Renal pelvis (tissue), 4 donors: ENCODE data around the gene RPS25. TPM values are rescaled to one million over a fixed set of nuclear protein-coding genes. Genes with fewer than 3 reads are reported as not detected.
A peak's percentile ranks its signal among the peaks of the same experiment; 100 is the strongest.
"Not testable (repeated sequence)": the region's sequence is repeated elsewhere in the genome, so short reads cannot be mapped to it uniquely, and the experiment has no call there.

Experiments
- DNase-seq: peaks from one replicate; pipeline ENCODE4 v3.0.0-alpha.2; 2013
- polyA plus RNA-seq, 3 donors: library from polyadenylated mRNA; unstranded; fragments of 120-200 nt; gene quantifications; one replicate each; pipeline ENCODE4 v1.2.1, GENCODE V29; 2013; ENCODE audit not compliant: insufficient read length in 3 of 3

Gene RPS25
- polyA plus RNA-seq, 3 donors = 1,004 to 1,217 (median 1,026) TPM

DNA sequence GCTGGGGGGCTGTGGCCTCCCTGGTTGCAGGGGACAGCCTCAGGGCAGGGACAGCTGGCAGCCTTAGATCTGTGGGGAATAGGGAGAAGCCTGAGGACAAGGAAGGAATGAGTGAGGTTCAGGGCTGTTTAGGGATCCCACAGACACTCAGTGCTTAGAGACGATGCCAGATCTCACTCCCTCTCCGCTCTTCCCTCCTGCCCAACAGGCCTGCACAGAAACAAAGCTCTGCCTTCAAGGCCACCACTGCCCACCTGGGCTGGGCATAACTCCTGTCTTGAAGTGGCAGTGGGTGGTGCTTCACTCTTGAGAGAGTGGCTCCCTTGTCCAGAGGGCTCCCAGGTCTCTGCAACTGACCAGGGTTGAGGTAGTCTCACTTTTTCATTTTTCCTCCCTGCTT is 33.3 kb downstream of the RPS25 start:
- no peak for DNase-seq

DNA sequence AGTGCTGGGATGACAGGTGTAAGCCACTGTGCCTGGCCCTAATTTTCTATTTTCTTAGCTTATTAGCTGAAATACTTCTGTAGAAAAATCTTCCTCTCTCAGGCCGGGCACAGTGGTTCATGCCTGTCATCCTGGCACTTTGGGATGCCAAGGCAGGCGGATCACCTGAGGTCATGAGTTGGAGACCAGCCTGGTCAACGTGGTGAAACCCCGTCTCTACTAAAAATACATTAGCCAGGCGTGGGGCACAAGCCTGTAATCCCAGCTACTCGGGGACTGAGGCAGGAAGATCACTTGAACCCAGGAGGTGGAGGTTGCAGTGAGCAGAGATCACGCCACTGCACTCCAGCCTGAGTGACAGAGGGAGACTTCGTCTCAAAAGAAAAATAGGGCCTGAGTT is 33.8 kb downstream of the RPS25 start:
- not testable (repeated sequence) for DNase-seq

DNA sequence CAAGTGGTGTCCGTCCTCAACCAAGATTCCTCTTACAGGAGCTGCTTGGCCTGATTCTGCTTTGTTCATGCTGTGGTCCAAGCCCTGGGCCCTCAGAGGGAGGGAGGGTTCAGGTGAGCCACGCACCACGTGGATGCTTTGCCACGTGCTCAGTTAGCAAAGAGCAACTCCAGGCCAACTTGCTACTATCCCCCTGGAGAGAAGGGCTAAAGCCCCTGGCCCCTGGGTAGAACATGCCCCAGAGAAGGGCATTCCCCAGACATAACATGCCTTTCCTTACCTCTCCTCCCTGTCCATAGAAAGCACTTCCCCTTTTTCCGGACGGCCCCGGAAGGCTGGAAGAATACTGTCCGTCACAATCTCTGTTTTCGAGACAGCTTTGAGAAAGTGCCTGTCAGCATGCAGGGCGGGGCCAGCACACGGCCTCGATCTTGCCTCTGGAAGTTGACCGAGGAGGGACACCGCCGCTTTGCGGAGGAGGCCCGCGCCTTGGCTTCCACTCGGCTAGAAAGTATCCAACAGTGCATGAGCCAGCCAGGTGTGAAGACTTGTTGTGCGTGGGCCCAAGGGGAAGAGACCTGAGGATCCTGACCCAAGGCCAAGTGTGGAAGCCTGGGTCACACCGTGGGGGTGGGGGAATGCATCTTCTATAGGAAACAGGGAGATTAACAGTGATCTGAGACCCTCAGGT is 37.8 kb downstream of the RPS25 start:
- peak; percentile 30 for DNase-seq

DNA sequence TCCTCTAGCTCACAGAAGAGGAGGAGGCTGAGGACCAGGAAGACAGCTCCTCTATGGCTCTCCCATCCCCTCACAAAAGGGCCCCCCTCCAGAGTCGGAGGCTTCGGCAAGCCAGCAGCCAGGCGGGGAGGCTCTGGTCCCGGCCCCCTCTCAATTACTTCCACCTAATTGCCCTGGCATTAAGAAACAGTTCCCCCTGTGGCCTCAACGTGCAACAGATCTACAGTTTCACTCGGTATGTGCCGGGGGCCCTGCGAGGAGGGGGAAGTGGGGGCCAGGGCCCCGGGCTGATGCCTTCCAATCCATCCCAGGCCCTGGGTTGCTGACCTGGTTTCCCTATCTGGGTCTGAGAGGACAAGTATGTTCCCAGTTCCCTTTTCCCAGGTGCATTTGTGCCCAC is 38.7 kb downstream of the RPS25 start:
- no peak for DNase-seq

DNA sequence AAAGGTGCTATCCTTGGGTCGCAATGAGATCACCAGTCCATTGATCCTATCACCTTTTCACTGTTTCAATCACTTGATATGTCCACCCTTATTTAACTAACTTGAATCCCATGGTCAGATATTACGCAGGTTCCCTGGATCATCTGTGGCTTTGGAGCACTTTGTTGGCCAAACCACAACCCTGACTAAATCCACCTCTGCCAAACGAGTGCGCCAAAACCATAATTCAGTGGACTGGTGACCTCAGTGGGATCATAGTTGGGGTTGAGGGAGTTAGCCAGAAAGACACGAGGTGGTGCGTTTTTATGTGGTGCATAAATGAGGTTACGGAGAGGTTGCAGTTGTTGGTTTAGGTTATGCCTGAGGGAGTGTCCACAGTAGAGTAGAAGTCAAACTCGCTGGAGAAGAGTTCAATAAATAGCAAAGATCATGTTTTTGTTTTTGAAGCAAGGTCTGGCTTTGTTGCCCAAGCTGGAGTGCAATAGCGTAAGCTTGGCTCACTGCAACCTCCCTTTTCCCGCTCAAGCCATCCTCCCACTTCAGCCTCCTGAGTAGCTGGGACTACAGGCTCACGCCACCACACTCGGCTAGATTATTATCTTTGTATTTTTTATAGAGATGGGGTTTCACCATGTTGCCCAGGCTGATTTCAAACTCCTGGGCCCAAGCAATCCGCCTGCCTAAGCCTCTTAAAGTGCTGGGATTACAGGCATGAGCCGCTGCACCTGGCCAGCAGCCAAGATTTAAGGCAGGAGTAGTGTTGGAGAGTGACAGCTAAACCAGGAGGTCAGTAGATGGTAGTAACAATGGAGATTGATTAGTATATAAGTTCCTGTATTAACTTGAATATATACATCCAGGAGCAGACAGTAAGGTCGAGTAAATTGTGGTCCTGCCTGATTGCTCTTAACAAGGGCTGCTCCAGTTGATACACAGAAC is 42.1 kb downstream of the RPS25 start:
- DNase-seq = no peak

DNA sequence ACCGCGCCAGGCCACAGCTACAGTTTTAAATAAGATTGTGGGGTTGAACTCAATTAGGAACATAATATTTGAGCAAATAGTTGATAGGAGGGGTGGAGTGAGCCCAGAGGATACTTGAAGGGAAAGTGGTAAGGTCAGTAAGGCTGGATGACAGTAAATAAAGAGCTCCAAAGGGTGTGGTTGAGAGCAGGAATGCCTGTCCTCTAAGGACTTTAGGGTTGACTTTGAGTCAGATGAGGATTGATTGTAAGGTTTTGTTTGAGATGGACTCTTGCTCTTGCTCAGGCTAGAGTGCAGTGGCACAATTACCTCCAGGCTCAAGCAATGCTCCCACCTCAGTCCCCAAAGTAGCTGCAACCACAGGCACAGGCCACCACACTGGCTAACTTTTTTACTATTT is 44.2 kb downstream of the RPS25 start:
- no peak for DNase-seq

DNA sequence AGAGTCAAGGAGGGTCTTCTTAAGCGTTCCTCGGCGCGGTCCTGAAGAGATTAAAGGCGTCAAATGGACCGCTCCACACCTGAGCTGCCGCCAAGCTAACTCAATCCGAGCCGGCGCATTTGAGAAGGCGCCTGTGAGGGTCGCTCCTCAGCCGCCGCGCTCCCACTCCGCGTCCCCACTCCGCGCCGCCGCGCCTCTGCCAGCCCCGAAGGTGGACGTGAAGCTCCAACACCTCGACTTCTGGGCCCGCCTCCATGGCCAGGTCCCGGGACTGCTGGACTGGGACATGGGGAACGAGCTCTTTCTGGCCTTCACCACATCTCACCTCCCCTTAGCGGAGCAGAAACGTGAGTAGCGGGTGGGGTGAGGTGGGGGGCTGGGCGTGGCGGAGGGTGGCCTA is 46.5 kb downstream of the RPS25 start, which contains the start of gene FOXR1:
Gene FOXR1 (plus strand): TSS at position 116 of the 400 bp plus-strand sequence. CDS start 171 bp downstream, at position 287.
- no peak for DNase-seq

DNA sequence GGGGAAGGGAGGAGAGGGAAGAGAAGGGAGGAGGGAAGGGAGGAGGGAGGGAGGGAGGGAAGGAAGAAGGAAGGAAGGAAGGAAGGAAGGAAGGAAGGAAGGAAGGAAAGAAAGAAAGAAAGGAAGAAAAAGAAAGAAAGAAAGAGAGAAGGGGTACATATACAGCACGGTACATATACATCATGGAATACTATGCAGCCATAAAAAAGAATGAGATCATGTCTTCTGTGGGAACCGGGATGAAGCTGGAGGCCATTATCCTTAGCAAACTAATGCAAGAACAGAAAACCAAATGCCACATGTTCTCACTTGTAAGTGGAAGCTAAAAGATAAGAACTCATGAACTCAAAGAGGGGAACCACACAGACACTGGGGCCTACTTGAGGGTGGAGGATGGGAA is 48.6 kb downstream of the RPS25 start:
- not testable (repeated sequence) for DNase-seq

Other genes starting within 250 kb of the RPS25 start
- 100 to 1,000 TPM; 112 to 142 (median 136) TPM for gene DDX6, start 227.2 kb downstream of the RPS25 start, polyA plus RNA-seq
- gene CXCR5, start 134.5 kb downstream of the RPS25 start, polyA plus RNA-seq = not detected
- 10 to 100 TPM; 37.8 to 42.7 (median 38.5) TPM for gene BCL9L, start 92.4 kb downstream of the RPS25 start, polyA plus RNA-seq
- 10 to 100 TPM; 13.4 to 22.5 (median 14.2) TPM for gene UPK2, start 62.0 kb downstream of the RPS25 start, polyA plus RNA-seq
- under 1 TPM in 2 of 3 donors, not detected in 1; 0.07 to 0.29 TPM for gene FOXR1, start 46.6 kb downstream of the RPS25 start, polyA plus RNA-seq
- gene CENATAC, start 20.2 kb downstream of the RPS25 start, polyA plus RNA-seq = 10 to 100 TPM; 14.4 to 44.2 (median 40.8) TPM
- gene TRAPPC4, start 423 bp upstream of the RPS25 start, polyA plus RNA-seq = 100 to 1,000 TPM in 1 of 3 donors, 10 to 100 TPM in 2; 94.6 to 110 (median 98.5) TPM
- gene SLC37A4, start 12.5 kb upstream of the RPS25 start, polyA plus RNA-seq = 100 to 1,000 TPM; 110 to 120 (median 112) TPM
- gene HYOU1, start 38.9 kb upstream of the RPS25 start, polyA plus RNA-seq = 100 to 1,000 TPM; 115 to 133 (median 124) TPM
- gene VPS11, start 49.5 kb upstream of the RPS25 start, polyA plus RNA-seq = 10 to 100 TPM; 55.0 to 66.1 (median 57.7) TPM
- 10 to 100 TPM; 22.8 to 34.6 (median 28.2) TPM for gene HMBS, start 66.5 kb upstream of the RPS25 start, polyA plus RNA-seq
- gene DPAGT1, start 83.5 kb upstream of the RPS25 start, polyA plus RNA-seq = 10 to 100 TPM; 55.6 to 68.1 (median 67.4) TPM
- 10 to 100 TPM; 11.8 to 12.5 (median 12.1) TPM for gene C2CD2L, start 89.0 kb upstream of the RPS25 start, polyA plus RNA-seq
- gene HINFP, start 103.2 kb upstream of the RPS25 start, polyA plus RNA-seq = 10 to 100 TPM; 28.1 to 43.7 (median 42.6) TPM
- 1 to 10 TPM in 1 of 3 donors, under 1 TPM in 2; 0.70 to 1.4 (median 0.92) TPM for gene ABCG4, start 130.7 kb upstream of the RPS25 start, polyA plus RNA-seq
- 10 to 100 TPM; 12.4 to 15.1 (median 14.3) TPM for gene NLRX1, start 150.4 kb upstream of the RPS25 start, polyA plus RNA-seq
- gene NHERF4, start 167.1 kb upstream of the RPS25 start, polyA plus RNA-seq = 10 to 100 TPM; 16.0 to 26.2 (median 23.8) TPM
- gene CBL, start 188.0 kb upstream of the RPS25 start, polyA plus RNA-seq = 10 to 100 TPM; 17.7 to 22.5 (median 22.2) TPM